Activated naive CD4-positive, alpha-beta T cell treated with anti-CD3 and anti-CD28 coated beads, Interleukin-2, amount 50 U/mL, for 24 hours (primary cell): ENCODE measurements around the gene SLC23A3.

Experiments
- H3K27ac Mint-ChIP-seq: one replicate; pipeline ENCODE4 v1.8.0; 2021; ENCODE audit warnings: mild to moderate bottlenecking, mixed read lengths
- H3K27me3 Mint-ChIP-seq: one replicate; pipeline ENCODE4 v1.8.0; 2021; ENCODE audit warnings: mixed read lengths
- H3K36me3 Mint-ChIP-seq: one replicate; pipeline ENCODE4 v1.8.0; 2021; ENCODE audit warnings: mixed read lengths
- H3K4me1 Mint-ChIP-seq: one replicate; pipeline ENCODE4 v1.8.0; 2021; ENCODE audit warnings: mixed read lengths
- H3K4me3 Mint-ChIP-seq: one replicate; pipeline ENCODE4 v1.8.0; 2021; ENCODE audit warnings: mild to moderate bottlenecking, mixed read lengths
- H3K9me3 Mint-ChIP-seq: one replicate; pipeline ENCODE4 v1.8.0; 2021; ENCODE audit warnings: mixed read lengths

Gene SLC23A3, protein sequence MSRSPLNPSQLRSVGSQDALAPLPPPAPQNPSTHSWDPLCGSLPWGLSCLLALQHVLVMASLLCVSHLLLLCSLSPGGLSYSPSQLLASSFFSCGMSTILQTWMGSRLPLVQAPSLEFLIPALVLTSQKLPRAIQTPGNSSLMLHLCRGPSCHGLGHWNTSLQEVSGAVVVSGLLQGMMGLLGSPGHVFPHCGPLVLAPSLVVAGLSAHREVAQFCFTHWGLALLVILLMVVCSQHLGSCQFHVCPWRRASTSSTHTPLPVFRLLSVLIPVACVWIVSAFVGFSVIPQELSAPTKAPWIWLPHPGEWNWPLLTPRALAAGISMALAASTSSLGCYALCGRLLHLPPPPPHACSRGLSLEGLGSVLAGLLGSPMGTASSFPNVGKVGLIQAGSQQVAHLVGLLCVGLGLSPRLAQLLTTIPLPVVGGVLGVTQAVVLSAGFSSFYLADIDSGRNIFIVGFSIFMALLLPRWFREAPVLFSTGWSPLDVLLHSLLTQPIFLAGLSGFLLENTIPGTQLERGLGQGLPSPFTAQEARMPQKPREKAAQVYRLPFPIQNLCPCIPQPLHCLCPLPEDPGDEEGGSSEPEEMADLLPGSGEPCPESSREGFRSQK

DNA sequence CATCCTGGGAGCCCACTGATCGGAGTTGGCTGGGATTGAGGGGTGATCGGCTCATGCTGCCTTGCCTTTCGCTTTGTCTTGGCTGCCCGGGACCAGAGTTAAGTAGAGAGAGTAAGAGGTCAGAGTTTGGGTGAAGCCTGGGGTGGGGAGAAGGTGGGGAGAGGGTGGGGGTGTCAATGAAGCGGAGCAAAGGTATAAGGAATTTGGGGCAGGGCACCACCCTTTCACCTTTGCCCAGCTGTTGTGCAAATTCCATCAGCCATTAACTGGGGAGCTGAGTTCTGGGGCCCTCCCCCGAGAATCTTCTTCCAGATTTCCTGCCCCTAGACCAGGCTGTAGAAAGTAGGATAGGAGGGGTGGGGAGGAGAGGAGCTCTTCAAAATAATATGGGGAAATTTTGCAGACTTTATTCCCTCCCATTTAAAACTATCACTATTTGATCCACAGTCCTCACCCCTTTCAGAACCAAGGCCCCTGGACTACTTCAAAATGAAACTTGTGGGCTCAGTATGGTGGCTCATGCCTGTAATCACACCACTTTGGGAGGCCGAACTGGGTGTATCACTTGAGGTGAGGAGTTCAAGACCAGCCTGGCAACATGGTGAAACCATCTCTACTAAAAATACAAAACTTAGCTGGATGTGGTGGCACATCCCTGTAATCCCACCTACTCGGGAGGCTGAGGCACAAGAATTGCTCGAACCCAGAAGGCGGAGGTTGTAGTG is at the start of gene SLC23A3:
TSS of gene SLC23A3 (minus strand) at position 100 of the 725 bp plus-strand sequence. CDS start at position 55, 45 bp downstream.
- Mint-ChIP-seq H3K36me3 (peaks cover 6% of the 10 kb centered on the region), H3K27me3 (no peaks in the 10 kb centered on the region), H3K27ac (peak within 1 kb of the TSS; percentile 68), H3K4me3 (no peak within 1 kb of the TSS), H3K9me3 (no peaks in the 10 kb centered on the region), H3K4me1 (peaks cover 17% of the 10 kb centered on the region)

- Mint-ChIP-seq H3K4me1 (peaks cover 17% of the 10 kb centered on the region), H3K9me3 (no peaks in the 10 kb centered on the region), H3K36me3 (peaks cover 7% of the 10 kb centered on the region)
These were observed 49.2 kb upstream of the SLC23A3 start, which contains the start of gene ABCB6 for GRCh38 chr2:219218732-219219701. Gene ABCB6, minus strand, starts transcription at chr2:219218958. Its CDS starts 285 bp downstream, at chr2:219218673.

DNA sequence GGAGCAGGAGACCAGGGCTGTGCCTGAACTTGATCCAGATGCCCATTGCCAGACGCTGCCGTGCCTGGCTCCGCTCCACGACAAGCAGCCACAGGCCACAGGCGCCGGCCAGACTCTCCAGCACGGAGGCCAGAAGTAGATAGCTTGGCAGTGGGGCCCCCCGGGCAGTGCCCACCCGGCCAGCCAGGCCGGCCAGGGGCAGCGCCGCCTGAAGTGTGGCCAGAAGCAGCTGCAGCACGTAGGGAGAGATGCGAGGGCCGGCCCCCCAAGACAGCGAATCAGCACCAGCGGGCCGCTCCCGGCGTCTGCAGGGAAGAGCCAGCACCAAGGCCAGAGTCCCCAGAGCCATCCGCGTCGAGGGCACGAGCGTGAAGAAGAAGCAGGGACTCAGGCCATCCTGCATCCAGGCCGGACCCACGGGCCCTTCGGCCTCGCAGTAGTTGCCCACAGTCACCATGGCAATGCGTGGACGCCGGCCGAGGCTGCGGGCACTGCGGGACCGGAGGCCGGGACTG is 48.4 kb upstream of the SLC23A3 start:
- peak overlapping the region; percentile 52 for H3K27ac Mint-ChIP-seq
- H3K27me3 Mint-ChIP-seq: no peaks in the 10 kb centered on the region
- H3K4me3 Mint-ChIP-seq: peak overlapping the region; percentile 79
- peaks cover 4% of the 10 kb centered on the region for H3K36me3 Mint-ChIP-seq
- peaks cover 17% of the 10 kb centered on the region for H3K4me1 Mint-ChIP-seq
- no peaks in the 10 kb centered on the region for H3K9me3 Mint-ChIP-seq

More at GRCh38 chr2:219218732-219219701, 49.2 kb upstream of the SLC23A3 start, which contains the start of gene ABCB6:
- Mint-ChIP-seq H3K27ac (peak within 1 kb of the TSS; percentile 52), H3K4me3 (peak within 1 kb of the TSS; percentile 79), H3K27me3 (no peaks in the 10 kb centered on the region)

GRCh38 chr2:219216535-219216915 is 46.7 kb upstream of the SLC23A3 start:
- no peaks in the 10 kb centered on the region for H3K9me3 Mint-ChIP-seq
- no peaks in the 10 kb centered on the region for H3K27me3 Mint-ChIP-seq
- peaks cover 18% of the 10 kb centered on the region for H3K4me1 Mint-ChIP-seq
- H3K4me3 Mint-ChIP-seq: peak overlapping the region; percentile 60
- H3K36me3 Mint-ChIP-seq: peaks cover 6% of the 10 kb centered on the region
- no peak overlapping the region for H3K27ac Mint-ChIP-seq

GRCh38 chr2:219215871-219216534 is 46.2 kb upstream of the SLC23A3 start:
- H3K27ac Mint-ChIP-seq: no peak overlapping the region
- H3K36me3 Mint-ChIP-seq: peaks cover 3% of the 10 kb centered on the region
- H3K9me3 Mint-ChIP-seq: no peaks in the 10 kb centered on the region
- H3K27me3 Mint-ChIP-seq: no peaks in the 10 kb centered on the region
- no peak overlapping the region for H3K4me3 Mint-ChIP-seq
- peaks cover 23% of the 10 kb centered on the region for H3K4me1 Mint-ChIP-seq

GRCh38 chr2:219214786-219215185 is 45.0 kb upstream of the SLC23A3 start:
- no peaks in the 10 kb centered on the region for H3K27me3 Mint-ChIP-seq
- H3K36me3 Mint-ChIP-seq: peaks cover 3% of the 10 kb centered on the region
- H3K27ac Mint-ChIP-seq: no peak overlapping the region
- H3K4me1 Mint-ChIP-seq: peaks cover 29% of the 10 kb centered on the region
- no peaks in the 10 kb centered on the region for H3K9me3 Mint-ChIP-seq
- H3K4me3 Mint-ChIP-seq: no peak overlapping the region

DNA sequence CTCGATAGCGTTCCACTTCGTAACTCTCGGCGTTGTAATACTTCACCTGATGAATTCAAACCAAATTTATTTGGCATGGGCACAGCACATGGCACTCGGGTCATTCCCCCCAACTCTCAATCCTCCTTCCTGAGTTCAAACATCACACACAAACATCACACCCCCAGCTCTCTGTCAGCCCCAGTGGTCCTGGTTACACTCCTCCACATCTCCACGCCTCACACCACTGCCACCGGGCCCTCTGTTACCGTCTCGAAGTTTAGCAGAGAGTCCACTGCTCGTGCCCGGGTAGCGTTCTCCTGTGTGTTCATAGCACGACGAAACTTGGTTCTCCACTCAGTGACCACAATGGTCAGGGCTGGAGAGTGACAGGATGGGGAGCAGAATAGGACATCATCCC is 44.3 kb upstream of the SLC23A3 start:
- H3K27ac Mint-ChIP-seq: no peak overlapping the region
- no peaks in the 10 kb centered on the region for H3K27me3 Mint-ChIP-seq
- H3K9me3 Mint-ChIP-seq: no peaks in the 10 kb centered on the region
- peak overlapping the region; percentile 2 for H3K4me3 Mint-ChIP-seq
- H3K4me1 Mint-ChIP-seq: peaks cover 33% of the 10 kb centered on the region
- peaks cover 2% of the 10 kb centered on the region for H3K36me3 Mint-ChIP-seq

DNA sequence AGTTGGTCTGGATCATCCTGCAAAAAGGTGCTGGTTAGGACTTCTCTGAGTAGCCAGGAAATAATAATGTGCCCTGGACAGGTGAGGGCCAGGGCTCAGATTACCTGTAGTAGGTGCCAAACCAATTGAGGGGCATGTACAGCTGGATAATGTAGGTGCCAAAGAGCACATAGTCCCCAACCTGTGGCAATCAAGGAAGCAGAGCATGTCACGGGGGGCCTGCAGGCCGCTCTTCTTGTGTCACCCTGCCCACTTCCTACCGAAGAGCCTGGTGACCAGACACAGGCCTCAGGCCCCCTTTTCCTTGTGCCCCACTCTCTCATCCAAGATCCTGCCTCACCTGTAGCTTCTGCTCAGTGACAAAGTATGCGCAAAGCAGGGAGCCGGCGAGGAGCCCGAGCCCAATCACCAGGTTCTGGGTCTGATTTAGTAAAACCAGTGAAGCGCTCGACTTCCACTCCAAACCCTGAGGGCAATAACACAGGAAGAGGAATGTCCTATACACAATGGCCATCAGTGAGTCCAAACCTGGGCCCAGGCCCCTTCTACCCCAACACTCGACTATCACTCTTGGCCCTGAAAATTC is 43.8 kb upstream of the SLC23A3 start:
- Mint-ChIP-seq H3K27me3 (no peaks in the 10 kb centered on the region), H3K4me3 (no peak overlapping the region), H3K27ac (no peak overlapping the region), H3K4me1 (peaks cover 34% of the 10 kb centered on the region), H3K36me3 (peaks cover 2% of the 10 kb centered on the region), H3K9me3 (no peaks in the 10 kb centered on the region)

DNA sequence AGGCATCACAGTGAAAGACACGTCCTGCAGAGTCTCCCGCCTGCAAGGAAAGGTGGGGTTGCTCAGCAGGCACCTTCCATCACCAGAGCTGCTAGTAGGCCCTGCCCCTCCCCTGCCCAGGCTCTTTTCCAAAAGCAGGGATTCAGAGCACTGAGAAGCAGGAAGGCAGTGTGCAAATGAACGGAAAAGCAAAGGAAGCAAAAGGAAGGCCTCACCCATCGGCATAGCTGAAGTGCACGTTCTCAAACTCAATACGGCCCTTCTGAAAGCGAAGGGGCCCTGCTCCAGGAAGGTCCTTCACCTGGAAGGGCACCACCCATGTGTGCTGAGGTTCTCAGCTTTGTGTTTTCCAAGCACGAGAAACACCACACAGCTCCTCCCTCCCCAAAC is 43.2 kb upstream of the SLC23A3 start:
- peaks cover 38% of the 10 kb centered on the region for H3K4me1 Mint-ChIP-seq
- H3K4me3 Mint-ChIP-seq: no peak overlapping the region
- H3K9me3 Mint-ChIP-seq: no peaks in the 10 kb centered on the region
- peaks cover 5% of the 10 kb centered on the region for H3K36me3 Mint-ChIP-seq
- H3K27me3 Mint-ChIP-seq: no peaks in the 10 kb centered on the region
- no peak overlapping the region for H3K27ac Mint-ChIP-seq

GRCh38 chr2:219210886-219211362 is 41.1 kb upstream of the SLC23A3 start:
- Mint-ChIP-seq H3K4me1 (peaks cover 42% of the 10 kb centered on the region), H3K4me3 (no peak overlapping the region), H3K27me3 (no peaks in the 10 kb centered on the region), H3K36me3 (peaks cover 5% of the 10 kb centered on the region), H3K9me3 (no peaks in the 10 kb centered on the region), H3K27ac (no peak overlapping the region)

DNA sequence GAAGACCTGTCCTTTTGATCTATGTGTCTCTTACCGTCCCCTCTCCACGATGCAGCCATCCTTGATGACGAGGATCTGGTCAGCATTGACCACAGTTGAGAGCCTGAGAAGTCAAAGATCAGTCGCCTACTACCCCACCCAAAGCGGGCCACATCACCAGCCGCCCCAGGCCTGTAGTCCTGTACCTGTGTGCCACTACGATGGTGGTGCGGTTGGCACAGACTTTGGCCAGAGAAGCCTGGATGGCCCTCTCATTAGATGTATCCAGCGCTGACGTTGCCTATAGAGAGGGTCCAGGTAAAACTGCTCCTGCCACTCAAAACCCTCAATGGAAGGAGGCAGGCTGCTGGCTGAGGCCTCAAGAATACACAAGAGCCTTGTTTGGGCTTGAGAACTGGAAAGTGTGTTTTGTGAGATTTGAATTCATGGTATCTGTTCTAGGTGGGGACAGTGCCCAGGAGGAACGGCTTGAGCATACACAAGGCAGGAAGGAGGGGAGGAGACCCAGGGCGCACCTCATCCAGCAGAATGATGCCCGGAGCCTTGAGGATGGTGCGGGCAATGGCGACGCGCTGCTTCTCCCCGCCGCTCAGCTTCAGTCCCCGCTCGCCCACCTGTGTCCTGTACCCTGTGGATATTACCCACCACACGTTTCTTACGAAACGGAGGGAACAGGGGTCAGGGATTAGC is 40.5 kb upstream of the SLC23A3 start:
- Mint-ChIP-seq H3K9me3 (no peaks in the 10 kb centered on the region), H3K27me3 (no peaks in the 10 kb centered on the region), H3K4me1 (peaks cover 42% of the 10 kb centered on the region), H3K36me3 (peaks cover 5% of the 10 kb centered on the region), H3K27ac (no peak overlapping the region), H3K4me3 (no peak overlapping the region)

GRCh38 chr2:219209236-219210195 is 39.7 kb upstream of the SLC23A3 start:
- Mint-ChIP-seq H3K4me3 (no peak overlapping the region), H3K4me1 (peaks cover 42% of the 10 kb centered on the region), H3K27ac (peak overlapping the region; percentile 59), H3K9me3 (no peaks in the 10 kb centered on the region), H3K36me3 (peaks cover 5% of the 10 kb centered on the region), H3K27me3 (no peaks in the 10 kb centered on the region)
